Upper lobe of right lung (tissue), 1 donor: ENCODE data around the gene MAP2K2. TPM values are rescaled to one million over a fixed set of nuclear protein-coding genes. Genes with fewer than 3 reads are reported as not detected.
A peak's percentile ranks its signal among the peaks of the same experiment; 100 is the strongest.

Source experiments
- ATAC-seq: fragments of 200-7000 bp; cut with Tn5 transposase; one replicate; pipeline ENCODE4 v1.9.1; 2020; ENCODE audit warnings: mild to moderate bottlenecking, moderate library complexity
- DNase-seq: peaks from one replicate; pipeline ENCODE4 v3.0.0-alpha.2; 2020
- H3K27ac ChIP-seq: fragments of 200-600 bp; one replicate; pipeline ENCODE4 v1.8.0; 2022
- H3K27me3 ChIP-seq: fragments of 200-600 bp; one replicate; pipeline ENCODE4 v1.8.0; 2022; ENCODE audit warnings: mild to moderate bottlenecking
- H3K36me3 ChIP-seq: fragments of 200-600 bp; one replicate; pipeline ENCODE4 v1.8.0; 2022
- H3K4me1 ChIP-seq: fragments of 200-600 bp; one replicate; pipeline ENCODE4 v1.8.0; 2022
- H3K4me3 ChIP-seq: fragments of 200-600 bp; one replicate; pipeline ENCODE4 v1.8.0; 2022; ENCODE audit warnings: mild to moderate bottlenecking
- H3K9me3 ChIP-seq: fragments of 200-600 bp; one replicate; pipeline ENCODE4 v1.8.0; 2022
- intact Hi-C: fragments of 100-400 bp; cut with DNase I; formaldehyde crosslinking; loops from one replicate; pipeline ENCODE4 v1.11.0; 2022
- total RNA-seq: library from RNA; stranded (reverse); fragmentation: NEBNext Ultra II Directional; extraction: Animal tissue kit (Norgen Biotek cat#: 25700); gene quantifications from one replicate; pipeline ENCODE4 v1.2.1, GENCODE V29; 2021
- TF ChIP-seq, protein P1 (sequence below): fragments of 200-600 bp; IDR thresholded peaks from one replicate; pipeline ENCODE4 v1.8.0; 2022; ENCODE audit warnings: antibody characterized with exemption
- donor health status: DM: no; HTN: yes; CAD: no; lungs with severe emphysema.

The MAP2K2 gene
- total RNA-seq, 1 donor from 2014 or later = 110 TPM

DNA sequence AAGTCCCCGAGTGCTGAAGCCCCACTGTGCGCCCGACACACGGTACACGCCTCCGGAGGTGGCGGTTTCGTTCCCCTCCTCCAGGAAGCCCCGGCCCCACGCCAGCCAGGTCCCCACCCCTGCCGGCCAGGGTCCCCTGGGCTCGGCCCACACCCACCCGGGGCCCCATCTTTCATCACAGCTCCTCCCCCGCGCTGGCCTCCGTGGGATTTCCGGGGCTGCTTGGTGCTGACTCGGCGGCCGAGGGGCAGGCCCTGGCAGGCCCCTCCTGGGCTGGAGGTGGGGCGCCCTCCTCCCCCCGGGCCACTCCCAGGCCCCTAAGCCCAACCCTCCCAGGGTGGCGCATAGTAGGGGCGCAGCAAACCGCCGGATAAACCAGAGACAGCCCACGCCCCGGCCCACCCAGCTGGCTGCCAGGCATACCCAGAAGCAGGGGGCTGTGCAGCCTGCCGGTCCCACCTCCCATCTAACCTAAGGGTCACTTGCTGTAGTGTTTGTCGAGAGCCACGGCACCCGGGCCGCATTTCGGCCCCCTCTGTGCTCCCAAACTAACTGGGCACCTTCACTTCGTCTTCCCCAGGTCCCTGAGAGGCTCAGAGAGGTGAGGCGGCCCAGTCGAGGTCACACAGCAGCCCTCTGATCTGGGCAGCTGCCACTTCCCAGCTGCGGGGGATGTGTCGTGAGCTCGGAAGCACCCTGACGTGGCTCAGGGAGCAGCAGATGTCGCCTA lies 63.9 kb downstream of the MAP2K2 start:
- H3K4me3 ChIP-seq = peak overlapping the region; percentile 48
- ATAC-seq (peak; percentile 7), DNase-seq (peak; percentile 84)
- H3K4me1 ChIP-seq = peaks cover 68% of the 10 kb centered on the region
- TF ChIP-seq, protein P1, sequence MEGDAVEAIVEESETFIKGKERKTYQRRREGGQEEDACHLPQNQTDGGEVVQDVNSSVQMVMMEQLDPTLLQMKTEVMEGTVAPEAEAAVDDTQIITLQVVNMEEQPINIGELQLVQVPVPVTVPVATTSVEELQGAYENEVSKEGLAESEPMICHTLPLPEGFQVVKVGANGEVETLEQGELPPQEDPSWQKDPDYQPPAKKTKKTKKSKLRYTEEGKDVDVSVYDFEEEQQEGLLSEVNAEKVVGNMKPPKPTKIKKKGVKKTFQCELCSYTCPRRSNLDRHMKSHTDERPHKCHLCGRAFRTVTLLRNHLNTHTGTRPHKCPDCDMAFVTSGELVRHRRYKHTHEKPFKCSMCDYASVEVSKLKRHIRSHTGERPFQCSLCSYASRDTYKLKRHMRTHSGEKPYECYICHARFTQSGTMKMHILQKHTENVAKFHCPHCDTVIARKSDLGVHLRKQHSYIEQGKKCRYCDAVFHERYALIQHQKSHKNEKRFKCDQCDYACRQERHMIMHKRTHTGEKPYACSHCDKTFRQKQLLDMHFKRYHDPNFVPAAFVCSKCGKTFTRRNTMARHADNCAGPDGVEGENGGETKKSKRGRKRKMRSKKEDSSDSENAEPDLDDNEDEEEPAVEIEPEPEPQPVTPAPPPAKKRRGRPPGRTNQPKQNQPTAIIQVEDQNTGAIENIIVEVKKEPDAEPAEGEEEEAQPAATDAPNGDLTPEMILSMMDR = no peak
- intact Hi-C loops = no loop called here
- peak overlapping the region; percentile 95 for H3K27ac ChIP-seq
- H3K36me3 ChIP-seq = peaks cover under 1% of the 10 kb centered on the region
- H3K27me3 ChIP-seq = no peaks in the 10 kb centered on the region
- no peaks in the 10 kb centered on the region for H3K9me3 ChIP-seq

DNA sequence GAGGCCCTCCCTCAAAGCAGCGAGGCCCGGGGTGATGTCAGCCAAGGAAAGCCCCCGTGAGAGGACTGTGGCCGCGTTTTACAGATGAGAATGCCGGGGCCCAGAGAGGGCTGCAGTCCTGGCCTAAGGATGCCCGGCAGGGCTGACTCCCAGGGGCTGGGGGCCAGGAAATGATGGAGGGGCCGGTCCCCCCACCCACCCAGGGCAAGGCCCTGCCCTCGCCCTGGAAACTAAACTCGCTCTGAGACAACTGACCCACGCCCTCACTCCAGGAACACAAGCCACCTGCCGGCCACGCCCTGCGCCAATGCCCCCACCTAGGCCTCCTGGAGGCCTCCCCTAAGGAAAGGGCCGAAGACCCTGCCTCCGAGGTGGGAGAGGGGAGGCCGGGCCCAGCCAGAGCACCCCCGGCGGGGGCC lies 64.5 kb downstream of the MAP2K2 start:
- DNase-seq (no peak), ATAC-seq (no peak)

DNA sequence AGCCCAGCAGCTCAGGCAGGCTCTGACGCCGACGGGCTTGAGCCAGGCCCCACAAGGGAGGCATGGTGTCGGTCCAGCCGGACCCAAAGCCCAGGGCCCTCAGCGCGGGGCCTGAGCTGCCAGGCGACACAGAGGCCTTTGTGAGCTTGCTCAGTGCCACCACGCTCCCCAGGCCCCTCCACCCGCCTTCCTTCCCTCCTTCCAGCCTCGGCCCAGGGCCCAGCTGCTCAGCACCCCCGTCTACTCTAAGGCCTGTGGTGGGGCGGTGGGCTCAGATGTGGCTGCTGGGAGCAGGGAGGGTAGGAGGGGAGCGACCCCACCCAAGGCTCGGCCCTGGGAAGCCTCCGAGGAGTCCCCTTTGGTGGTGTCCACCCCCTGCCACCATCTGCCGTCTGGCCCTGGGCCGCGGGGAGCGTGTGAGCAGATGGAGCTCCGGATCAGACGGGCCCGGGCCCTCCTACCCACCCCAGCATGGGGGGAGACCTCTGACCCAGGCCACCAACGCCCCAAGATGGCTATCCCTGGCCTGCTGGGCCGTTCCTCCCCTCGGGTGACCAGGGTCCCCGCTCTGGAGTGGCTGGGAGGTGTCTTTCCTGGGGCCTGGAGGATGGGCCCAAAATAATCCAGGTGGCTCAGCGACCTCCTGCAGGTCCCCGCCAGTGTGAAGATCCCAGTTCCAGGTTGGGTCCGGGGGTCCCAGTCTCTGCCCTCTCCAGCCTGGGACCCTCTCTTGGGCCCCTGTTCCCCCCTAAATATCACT lies 65.0 kb downstream of the MAP2K2 start:
- Histone ChIP-seq H3K4me1 (peaks cover 67% of the 10 kb centered on the region), H3K4me3 (peak overlapping the region; percentile 48), H3K9me3 (no peaks in the 10 kb centered on the region), H3K27ac (peak overlapping the region; percentile 95), H3K27me3 (no peaks in the 10 kb centered on the region), H3K36me3 (peaks cover 12% of the 10 kb centered on the region)
- intact Hi-C loops = no loop called here
- DNase-seq (no peak), ATAC-seq (peak; percentile 0)
- TF ChIP-seq, protein P1 = no peak

More for the DNA sequence above, 64.5 kb downstream of the MAP2K2 start:
- TF ChIP-seq, protein P1 = no peak
- H3K36me3 ChIP-seq = peaks cover 6% of the 10 kb centered on the region
- H3K9me3 ChIP-seq = no peaks in the 10 kb centered on the region
- no peaks in the 10 kb centered on the region for H3K27me3 ChIP-seq
- H3K4me1 ChIP-seq = peaks cover 68% of the 10 kb centered on the region
- intact Hi-C loops = no loop called here
- H3K27ac ChIP-seq = peak overlapping the region; percentile 95
- H3K4me3 ChIP-seq = peak overlapping the region; percentile 48

DNA sequence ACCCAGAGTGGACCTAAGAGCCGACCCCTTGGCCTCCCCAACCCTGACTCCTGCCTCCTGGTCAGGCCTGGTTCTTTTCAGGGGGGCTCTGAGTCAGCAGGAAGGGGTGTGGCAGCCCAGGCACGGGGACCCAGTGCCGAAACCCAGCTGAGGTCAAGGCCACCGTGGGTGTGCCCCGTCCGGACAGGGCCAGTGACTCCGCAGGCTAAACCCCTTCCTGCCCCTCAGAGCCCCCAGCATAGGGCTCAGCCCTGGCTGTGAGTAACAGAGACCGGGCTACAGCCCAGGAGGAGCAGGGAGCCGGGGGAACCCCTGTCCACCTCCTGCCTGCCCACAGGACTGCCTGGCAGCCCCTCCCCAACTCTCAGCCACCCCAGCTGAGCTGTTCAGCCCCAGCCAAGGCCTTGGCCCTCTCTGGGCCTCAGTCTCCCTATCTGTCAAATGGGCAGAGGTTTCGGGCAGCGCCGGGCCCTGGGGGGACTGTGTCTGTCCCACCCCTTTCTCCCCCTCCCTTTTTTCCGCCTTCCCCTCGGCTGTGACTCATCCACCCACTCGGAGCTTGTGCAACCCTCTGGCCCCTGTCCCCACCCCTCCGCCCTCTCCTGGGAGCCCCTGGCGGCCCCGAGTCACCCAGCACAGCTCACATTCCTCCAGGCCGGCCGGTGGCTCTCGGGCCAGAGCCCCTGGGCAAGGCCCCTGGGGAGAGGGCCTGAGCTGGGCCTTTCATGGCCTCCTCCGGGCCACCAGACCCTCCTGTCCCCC lies 65.8 kb downstream of the MAP2K2 start:
- Histone ChIP-seq H3K27ac (peak overlapping the region; percentile 95), H3K9me3 (no peaks in the 10 kb centered on the region), H3K4me1 (peaks cover 67% of the 10 kb centered on the region), H3K36me3 (peaks cover 20% of the 10 kb centered on the region), H3K27me3 (no peaks in the 10 kb centered on the region), H3K4me3 (peak overlapping the region; percentile 48)
- peak; percentile 79 for ATAC-seq
- peak; percentile 96 for DNase-seq
- TF ChIP-seq, protein P1 = peak; percentile 23
- intact Hi-C loops = no loop called here

DNA sequence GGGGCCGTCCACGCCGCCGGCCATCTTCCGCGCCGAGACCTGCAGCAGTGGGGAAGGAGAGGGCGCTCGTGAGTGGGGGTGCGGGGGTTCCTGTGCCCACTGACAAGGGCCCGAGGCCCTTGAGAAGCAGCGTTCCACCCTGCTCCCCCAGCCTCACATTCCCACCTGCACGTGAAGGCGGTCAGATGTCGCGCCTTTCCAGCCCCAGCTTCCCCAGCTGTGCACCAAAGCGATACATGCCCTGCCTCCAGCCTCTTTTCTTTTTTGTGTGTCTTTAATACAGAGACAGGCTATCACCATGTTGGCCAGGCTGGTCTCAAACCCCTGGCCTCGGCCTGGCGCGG lies 68.7 kb downstream of the MAP2K2 start:
- intact Hi-C loops = no loop called here
- H3K4me1 ChIP-seq = peaks cover 54% of the 10 kb centered on the region
- DNase-seq (no peak), ATAC-seq (no peak)
- H3K9me3 ChIP-seq = no peaks in the 10 kb centered on the region
- H3K27me3 ChIP-seq = no peaks in the 10 kb centered on the region
- no peak overlapping the region for H3K27ac ChIP-seq
- H3K36me3 ChIP-seq = peaks cover 49% of the 10 kb centered on the region
- TF ChIP-seq, protein P1 = no peak
- no peak overlapping the region for H3K4me3 ChIP-seq
